Neural cell (in vitro differentiated cells): ENCODE measurements around the gene SOX13.

ENCODE experiments used
- EP300 ChIP-seq: fragments of 450-650 bp; conservative IDR thresholded peaks from 2 replicates; pipeline ENCODE4 v1.6.1; 2014; ENCODE audit warnings: antibody characterized with exemption, mild to moderate bottlenecking, moderate library complexity; ENCODE audit not compliant: poor library complexity, severe bottlenecking
- POLR2AphosphoS5 ChIP-seq: IDR thresholded peaks from 2 replicates; pipeline ENCODE4 v1.6.1; 2012
- TAF1 ChIP-seq: IDR thresholded peaks from 2 replicates; pipeline ENCODE4 v1.6.1; 2012; ENCODE audit warnings: low read depth
- TF ChIP-seq, protein P1 (sequence below): fragments of 450-650 bp; IDR thresholded peaks from 2 replicates; pipeline ENCODE4 v1.5.1; 2014; ENCODE audit warnings: antibody characterized with exemption, mild to moderate bottlenecking, moderate library complexity; ENCODE audit not compliant: poor library complexity, severe bottlenecking
- TF ChIP-seq, protein P2 (sequence below): IDR thresholded peaks from 2 replicates; pipeline ENCODE4 v1.6.1; 2012; ENCODE audit warnings: borderline replicate concordance

DNA sequence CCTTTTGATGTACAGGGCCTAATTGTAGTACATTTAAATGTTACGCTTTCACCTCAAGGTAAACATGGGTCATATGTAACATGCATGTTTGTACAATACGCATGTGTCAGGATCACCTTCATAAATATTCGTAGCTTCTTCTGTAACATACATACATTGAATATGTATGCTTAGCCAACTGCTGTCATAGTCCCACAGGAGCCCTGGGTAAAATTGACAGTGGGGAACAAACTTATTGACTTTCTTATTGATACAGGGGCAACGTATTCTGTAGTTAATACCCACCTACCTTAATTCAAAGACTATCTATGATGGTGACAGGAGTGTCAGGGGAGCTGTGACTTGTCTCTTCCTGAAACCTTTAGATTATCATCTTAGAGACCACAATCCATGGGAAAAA lies 96.9 kb downstream of the SOX13 start:
- TF ChIP-seq, protein P1, sequence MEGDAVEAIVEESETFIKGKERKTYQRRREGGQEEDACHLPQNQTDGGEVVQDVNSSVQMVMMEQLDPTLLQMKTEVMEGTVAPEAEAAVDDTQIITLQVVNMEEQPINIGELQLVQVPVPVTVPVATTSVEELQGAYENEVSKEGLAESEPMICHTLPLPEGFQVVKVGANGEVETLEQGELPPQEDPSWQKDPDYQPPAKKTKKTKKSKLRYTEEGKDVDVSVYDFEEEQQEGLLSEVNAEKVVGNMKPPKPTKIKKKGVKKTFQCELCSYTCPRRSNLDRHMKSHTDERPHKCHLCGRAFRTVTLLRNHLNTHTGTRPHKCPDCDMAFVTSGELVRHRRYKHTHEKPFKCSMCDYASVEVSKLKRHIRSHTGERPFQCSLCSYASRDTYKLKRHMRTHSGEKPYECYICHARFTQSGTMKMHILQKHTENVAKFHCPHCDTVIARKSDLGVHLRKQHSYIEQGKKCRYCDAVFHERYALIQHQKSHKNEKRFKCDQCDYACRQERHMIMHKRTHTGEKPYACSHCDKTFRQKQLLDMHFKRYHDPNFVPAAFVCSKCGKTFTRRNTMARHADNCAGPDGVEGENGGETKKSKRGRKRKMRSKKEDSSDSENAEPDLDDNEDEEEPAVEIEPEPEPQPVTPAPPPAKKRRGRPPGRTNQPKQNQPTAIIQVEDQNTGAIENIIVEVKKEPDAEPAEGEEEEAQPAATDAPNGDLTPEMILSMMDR: no peak
- TF ChIP-seq TAF1 (no peak), POLR2AphosphoS5 (no peak), EP300 (no peak)
- TF ChIP-seq, protein P2, sequence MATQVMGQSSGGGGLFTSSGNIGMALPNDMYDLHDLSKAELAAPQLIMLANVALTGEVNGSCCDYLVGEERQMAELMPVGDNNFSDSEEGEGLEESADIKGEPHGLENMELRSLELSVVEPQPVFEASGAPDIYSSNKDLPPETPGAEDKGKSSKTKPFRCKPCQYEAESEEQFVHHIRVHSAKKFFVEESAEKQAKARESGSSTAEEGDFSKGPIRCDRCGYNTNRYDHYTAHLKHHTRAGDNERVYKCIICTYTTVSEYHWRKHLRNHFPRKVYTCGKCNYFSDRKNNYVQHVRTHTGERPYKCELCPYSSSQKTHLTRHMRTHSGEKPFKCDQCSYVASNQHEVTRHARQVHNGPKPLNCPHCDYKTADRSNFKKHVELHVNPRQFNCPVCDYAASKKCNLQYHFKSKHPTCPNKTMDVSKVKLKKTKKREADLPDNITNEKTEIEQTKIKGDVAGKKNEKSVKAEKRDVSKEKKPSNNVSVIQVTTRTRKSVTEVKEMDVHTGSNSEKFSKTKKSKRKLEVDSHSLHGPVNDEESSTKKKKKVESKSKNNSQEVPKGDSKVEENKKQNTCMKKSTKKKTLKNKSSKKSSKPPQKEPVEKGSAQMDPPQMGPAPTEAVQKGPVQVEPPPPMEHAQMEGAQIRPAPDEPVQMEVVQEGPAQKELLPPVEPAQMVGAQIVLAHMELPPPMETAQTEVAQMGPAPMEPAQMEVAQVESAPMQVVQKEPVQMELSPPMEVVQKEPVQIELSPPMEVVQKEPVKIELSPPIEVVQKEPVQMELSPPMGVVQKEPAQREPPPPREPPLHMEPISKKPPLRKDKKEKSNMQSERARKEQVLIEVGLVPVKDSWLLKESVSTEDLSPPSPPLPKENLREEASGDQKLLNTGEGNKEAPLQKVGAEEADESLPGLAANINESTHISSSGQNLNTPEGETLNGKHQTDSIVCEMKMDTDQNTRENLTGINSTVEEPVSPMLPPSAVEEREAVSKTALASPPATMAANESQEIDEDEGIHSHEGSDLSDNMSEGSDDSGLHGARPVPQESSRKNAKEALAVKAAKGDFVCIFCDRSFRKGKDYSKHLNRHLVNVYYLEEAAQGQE: no peak
